ENCODE results near the gene MVB12B.
"Not testable (repeated sequence)": the region's sequence is repeated elsewhere in the genome, so short reads cannot be mapped to it uniquely, and the experiment has no call there.

MVB12B gene

DNA sequence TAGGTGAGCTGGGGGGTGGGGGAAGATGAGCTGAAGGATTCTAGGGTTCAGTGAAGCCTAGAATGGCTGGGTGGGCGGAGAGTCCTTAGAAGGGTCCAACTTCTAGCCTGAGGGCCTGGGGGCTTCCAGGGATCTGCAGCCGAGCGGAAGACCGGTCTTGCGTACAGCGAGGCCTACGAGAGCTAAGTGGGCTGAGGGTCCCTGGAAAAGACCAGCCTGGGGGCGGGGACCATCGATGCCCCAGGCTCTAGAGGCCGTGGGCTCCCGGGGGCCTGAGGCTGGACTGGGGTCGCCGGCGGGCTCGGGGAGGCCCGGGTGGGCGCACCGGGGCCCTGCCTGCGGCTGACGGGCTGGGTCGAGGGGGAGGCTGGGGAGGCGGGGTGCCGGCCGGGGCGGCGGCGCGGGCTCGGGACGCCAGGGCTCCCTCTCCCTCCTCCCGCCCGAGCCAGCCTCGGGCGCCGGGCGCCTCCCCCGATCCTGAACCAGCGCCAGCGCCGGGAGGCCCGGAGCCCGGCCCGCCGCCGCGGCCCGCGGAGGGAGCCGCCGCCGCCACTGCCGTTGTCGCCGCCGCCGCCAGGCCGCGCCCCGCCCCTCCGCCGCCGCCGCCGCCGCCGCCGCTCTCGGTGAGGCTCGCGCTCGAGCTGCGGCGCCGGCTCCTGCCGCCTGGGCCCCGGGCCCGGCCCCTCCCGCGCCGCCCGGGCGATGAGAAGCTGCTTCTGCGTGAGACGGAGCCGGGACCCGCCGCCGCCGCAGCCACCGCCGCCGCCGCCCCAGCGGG, at the start of gene MVB12B:
TSS of gene MVB12B (plus strand) at position 602 of the 778 bp plus-strand sequence. CDS start at position 703, 101 bp downstream.
- peak; percentile 40 for DNase-seq (ENCODE audit: low spot score)

DNA sequence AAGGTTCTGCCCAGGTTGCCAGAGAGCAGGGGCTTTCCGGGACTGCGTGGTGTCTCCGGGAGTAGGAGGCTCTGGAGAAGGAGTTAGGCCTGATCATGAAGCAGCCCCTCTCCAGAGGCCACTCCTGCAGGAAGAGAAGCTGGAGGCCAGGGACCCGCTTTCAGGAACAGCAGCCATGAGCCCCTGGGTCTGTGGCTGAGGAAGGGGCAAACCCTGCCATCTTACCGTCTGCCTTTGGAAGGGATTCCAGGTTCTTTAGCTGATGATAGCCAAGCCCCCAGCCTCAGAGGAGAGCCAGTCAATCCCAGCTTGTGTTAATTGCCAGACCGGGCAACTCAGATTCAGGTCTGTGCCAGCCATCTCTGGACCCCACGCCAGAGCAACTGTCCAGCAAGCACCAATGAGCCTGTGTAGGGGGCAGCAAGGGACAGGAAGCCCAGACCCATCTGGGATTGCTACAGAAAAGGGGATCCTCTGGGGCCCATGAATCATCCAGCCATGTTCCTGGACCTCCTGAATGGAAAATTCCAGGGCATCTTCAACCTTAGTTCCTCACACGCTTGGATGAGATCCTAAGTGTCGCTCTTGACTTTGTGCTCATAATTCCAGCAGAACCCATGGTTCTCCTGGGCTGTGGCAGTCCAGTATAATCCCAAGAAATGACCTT, 42.7 kb upstream of the MVB12B start:
- DNase-seq (ENCODE audit: low spot score), result no peak

DNA sequence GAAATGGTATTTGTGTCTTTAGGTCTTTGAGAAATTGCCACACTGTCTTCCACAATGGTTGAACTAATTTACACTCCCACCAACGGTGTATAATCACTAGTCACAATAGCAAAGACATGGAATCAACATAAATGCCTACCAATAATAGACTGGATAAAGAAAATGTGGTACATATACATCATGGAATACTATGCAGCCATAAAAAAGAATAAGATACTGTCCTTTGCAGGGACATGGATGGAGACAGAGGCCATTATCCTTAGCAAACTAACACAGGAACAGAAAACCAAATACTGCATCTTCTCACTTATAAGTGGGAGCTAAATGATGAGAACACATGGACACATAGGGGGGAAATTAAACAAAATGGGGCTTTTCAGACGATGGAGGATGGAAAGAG, 41.0 kb upstream of the MVB12B start:
- not testable (repeated sequence) for DNase-seq (ENCODE audit: low spot score)

- no peak for DNase-seq (ENCODE audit: low spot score)
These were observed 39.3 kb upstream of the MVB12B start for GRCh38 chr9:126287166-126287866.

GRCh38 chr9:126290871-126291270, 35.8 kb upstream of the MVB12B start:
- no peak for DNase-seq (ENCODE audit: low spot score)

DNA sequence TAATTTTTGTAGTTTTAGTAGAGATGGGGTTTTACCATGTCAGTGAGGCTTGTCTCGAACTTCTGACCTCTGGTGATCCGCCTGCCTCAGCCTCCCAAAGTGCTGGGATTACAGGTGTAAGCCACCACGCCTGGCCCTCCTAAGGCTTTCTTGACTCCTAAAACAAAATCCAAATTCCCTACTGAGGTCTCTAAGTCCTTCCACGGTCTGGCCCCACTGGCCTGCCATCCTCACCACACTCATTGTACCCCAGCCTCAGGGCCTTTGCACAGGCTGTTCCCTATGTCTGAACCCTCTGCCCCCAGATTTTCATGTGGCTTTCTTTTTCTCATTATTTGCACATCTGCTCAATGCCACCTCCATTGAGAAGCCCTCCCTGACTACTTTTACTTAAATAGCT, 34.7 kb upstream of the MVB12B start:
- DNase-seq (ENCODE audit: low spot score), result no peak

GRCh38 chr9:126292736-126293521, 33.7 kb upstream of the MVB12B start:
- DNase-seq (ENCODE audit: low spot score), result no peak

GRCh38 chr9:126293522-126293889, 33.1 kb upstream of the MVB12B start:
- no peak for DNase-seq (ENCODE audit: low spot score)

DNA sequence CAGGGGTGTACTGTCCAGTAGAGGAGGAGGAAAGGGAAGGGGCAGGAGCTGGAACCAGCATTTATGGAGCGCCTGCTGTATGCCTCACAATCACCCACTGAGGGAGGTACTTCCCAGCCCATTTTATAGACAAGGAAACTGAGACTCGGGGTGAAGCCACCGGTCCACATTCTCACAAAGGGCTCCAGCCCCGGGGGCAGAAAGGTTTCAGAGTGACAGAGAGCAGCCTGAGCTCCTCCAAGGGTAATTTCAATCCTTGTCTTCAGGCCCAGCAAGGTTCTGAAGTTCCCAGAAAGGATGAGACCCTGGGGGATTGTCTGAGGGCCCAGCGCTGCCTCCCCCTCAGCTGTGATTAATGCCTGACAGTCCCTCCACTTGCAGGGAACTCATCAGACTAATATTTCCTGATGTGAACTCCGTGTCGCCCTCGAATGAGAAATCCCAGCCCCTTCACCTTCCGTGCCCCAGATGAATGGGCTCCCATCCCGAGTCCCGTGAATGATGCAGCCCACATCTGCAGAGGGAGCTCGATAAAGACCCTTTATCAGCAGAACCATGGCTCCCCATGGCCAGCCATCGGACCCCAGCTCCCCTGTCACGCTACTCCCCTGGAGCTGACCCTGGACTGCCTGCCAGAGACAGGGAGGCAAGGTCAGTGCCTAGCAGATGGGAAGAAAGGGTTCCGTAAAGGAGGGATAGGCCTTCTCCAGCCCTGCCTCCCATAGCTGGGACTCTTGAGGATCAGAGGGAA, 32.1 kb upstream of the MVB12B start:
- no peak for DNase-seq (ENCODE audit: low spot score)

GRCh38 chr9:126295082-126295477, 31.5 kb upstream of the MVB12B start:
- DNase-seq (ENCODE audit: low spot score), result no peak

GRCh38 chr9:126295516-126295915, 31.1 kb upstream of the MVB12B start:
- no peak for DNase-seq (ENCODE audit: low spot score)

GRCh38 chr9:126295936-126296600, 30.6 kb upstream of the MVB12B start:
- no peak for DNase-seq (ENCODE audit: low spot score)

- DNase-seq (ENCODE audit: low spot score), result no peak
These were observed 29.9 kb upstream of the MVB12B start for GRCh38 chr9:126296687-126297086.

DNA sequence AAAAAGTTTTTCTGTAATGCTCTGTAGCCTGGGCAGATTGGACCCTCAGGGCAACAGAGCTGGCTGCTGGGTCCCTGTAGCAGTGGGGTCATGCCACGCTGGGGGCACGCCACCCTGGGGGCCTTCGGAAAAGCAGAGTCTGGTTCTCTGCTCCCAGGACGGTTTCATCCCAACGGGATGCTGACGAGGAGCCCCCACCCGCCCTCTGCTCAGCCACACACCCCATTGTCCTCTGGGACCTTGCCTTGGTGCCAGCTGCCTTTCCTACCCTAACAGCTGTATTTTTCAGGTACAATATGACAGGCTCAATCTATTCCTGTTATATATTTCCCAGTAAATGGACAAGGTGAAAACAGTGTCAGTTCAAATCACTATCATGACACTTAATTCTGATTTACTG, 29.0 kb upstream of the MVB12B start:
- DNase-seq (ENCODE audit: low spot score), result no peak

- DNase-seq (ENCODE audit: low spot score), result no peak
These were observed 28.4 kb upstream of the MVB12B start for GRCh38 chr9:126298063-126298801.

DNA sequence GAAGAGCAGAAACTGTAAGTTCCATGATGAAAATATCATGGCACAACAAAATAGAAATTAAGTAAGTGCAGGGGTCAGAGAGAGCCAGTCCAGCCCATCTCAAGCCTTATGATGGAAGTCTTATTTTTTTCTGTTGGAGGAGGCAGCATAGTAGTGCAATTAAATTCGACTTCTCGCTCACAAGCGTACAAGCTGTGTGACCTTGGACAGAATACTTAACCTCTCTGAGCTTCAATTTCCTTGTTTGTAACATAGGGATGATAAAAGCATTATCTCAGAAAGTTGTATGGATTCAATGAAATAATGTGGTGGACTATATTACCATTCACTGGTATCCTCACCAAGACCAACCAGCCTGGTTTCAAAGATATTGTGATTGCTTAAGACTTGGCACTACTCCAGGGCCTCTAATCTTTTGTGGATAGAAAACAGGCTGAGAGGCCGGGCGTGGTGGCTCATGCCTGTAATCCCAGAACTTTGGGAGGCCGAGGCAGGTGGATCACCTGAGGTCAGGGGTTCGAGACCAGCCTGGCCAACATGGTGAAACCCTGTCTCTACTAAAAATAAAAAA, 26.8 kb upstream of the MVB12B start:
- no peak for DNase-seq (ENCODE audit: low spot score)

DNA sequence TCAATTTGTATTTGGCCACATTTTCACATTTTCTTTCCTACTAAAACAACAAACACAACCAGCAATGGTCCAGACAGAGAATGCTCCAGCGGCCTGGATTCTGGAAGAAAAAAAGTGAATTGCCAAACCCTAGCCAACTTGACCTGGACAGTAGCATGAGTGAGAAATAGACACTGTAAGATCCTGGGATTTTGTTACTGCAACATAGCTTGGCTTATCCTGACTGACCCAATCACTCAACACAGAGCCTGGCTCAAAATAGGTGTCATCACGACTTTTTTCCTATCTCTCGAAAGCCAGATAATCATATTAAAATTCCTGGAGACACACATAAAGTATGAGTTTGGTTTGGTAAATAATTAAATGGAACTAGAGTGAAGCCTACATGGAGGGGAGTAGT, 25.4 kb upstream of the MVB12B start:
- no peak for DNase-seq (ENCODE audit: low spot score)

- DNase-seq (ENCODE audit: low spot score), result peak; percentile 47
These were observed 24.5 kb upstream of the MVB12B start for GRCh38 chr9:126301985-126302603.

DNA sequence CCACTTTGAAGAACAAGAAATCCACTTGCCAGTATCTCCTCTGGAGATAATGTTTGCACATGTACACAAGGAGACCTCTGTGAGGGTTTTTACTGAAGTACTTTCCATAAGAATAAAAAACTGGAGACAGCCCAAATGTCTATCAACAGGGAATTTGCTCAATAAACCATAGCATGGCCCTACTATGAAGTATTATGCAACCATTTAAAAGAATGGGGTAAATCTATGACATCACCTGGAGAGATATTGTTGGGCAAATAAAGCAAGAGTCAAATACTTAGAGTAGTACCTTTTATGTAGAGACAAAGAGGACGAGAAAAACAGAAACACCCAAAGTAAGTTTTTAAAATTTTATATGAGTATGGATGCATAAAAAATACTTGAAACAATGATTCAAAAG, 23.9 kb upstream of the MVB12B start:
- DNase-seq (ENCODE audit: low spot score), result no peak
